ENCODE measurements around the gene ACP2.
A peak's percentile ranks its signal among the peaks of the same experiment; 100 is the strongest.
"Not testable (repeated sequence)": the region's sequence is repeated elsewhere in the genome, so short reads cannot be mapped to it uniquely, and the experiment has no call there.

The ACP2 gene

DNA sequence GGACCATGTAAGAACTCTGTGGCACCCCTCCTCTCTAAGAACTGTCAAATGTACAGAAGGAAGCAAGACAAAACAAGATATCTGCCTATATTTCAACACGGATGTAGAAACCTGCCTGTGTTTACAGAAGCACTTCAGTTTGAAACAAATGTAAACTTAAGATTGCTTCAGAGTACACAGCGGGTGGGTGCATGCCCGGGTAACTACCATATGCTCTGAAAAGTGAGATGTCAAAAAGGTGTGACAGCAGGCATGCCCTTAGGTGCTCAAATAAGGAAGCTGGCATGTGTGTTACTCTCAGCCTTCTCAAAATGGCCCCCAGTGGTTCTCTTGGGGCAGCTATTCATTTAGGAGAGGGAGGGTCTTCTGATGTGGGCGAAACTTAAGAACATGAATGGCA is 5.2 kb downstream of the ACP2 start:
- DNase-seq (ENCODE audit: low spot score), result no peak

DNA sequence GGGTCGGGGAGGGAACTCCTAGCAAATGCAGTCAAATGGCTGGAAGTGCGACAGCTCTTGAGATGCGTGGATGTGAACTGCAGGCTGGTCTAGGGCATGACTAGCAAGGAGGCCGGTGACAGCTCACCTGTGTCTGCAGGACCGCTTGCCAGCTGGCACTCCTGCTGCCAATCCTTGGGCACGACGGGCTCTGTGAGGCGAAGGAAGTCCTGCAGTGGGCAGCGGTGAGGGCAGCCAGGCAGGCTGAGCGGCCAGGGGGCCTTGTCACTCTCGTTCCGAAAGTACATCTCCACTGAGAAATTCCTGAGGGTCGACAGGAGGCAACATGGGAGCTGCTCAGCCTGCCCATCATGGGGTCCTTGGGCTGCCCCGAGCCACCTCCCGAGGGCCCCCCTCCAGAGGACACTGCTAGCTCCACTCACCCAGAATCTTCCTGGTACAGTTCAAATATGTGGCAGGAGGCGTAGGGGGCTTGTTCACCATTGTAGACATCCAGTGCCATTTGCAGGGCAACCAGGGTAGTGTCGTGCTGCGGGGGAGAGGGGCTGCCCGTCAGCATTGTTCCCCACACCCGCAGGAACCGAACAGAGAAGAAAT is 5.9 kb downstream of the ACP2 start:
- DNase-seq (ENCODE audit: low spot score), result no peak

GRCh38 chr11:47241841-47242301 is 6.7 kb downstream of the ACP2 start:
- DNase-seq (ENCODE audit: low spot score), result no peak

- DNase-seq (ENCODE audit: low spot score), result no peak
Measured at GRCh38 chr11:47239852-47240251, 8.8 kb downstream of the ACP2 start.

GRCh38 chr11:47236482-47236881 is 12.1 kb downstream of the ACP2 start:
- DNase-seq (ENCODE audit: low spot score), result no peak

GRCh38 chr11:47235163-47235562 is 13.5 kb downstream of the ACP2 start:
- no peak for DNase-seq (ENCODE audit: low spot score)

DNA sequence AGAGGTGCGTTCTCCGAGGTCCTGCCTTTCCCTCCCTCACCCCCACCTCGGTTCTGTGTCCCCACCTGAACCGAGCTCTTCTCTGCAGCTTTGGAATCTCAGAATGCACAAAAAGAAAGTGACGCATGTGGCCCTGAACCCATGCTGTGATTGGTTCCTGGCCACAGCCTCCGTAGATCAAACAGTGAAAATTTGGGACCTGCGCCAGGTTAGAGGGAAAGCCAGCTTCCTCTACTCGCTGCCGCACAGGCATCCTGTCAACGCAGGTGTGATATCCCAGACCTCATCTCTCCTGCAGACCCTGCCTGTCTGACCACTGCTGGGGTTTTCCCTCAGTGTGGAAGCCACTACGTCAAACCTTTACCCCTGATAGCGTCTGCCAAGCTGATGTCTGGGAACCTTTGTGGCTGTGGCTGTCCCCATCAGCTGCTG is 13.9 kb downstream of the ACP2 start:
- DNase-seq (ENCODE audit: low spot score), result no peak

- peak; percentile 53 for DNase-seq (ENCODE audit: low spot score)
Measured at GRCh38 chr11:47233989-47234668, 14.5 kb downstream of the ACP2 start.

GRCh38 chr11:47233051-47233450 is 15.6 kb downstream of the ACP2 start:
- no peak for DNase-seq (ENCODE audit: low spot score)

GRCh38 chr11:47229161-47229560 is 19.5 kb downstream of the ACP2 start:
- no peak for DNase-seq (ENCODE audit: low spot score)

GRCh38 chr11:47225552-47226400 is 22.8 kb downstream of the ACP2 start:
- DNase-seq (ENCODE audit: low spot score), result no peak

DNA sequence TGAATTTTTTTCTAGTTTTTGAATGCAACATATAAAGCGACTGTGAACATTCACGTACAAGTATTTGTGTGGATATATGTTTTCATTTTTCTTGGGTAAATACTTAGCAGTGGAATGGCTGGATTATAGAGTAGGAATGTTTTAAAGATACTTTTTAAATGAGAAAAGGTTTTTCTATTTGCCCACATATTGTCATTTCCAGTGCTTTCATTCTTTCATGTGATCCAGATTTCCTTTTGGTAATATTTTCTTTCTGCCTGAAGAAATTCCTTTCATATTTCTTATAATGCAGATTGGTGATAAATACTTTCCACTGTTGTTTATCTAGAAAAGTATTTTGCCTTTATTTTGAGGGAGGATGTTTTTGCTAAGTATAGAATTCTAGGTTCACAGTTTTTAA is 25.9 kb downstream of the ACP2 start:
- DNase-seq (ENCODE audit: low spot score), result no peak

GRCh38 chr11:47220401-47220821 is 28.2 kb downstream of the ACP2 start:
- peak; percentile 73 for DNase-seq (ENCODE audit: low spot score)

DNA sequence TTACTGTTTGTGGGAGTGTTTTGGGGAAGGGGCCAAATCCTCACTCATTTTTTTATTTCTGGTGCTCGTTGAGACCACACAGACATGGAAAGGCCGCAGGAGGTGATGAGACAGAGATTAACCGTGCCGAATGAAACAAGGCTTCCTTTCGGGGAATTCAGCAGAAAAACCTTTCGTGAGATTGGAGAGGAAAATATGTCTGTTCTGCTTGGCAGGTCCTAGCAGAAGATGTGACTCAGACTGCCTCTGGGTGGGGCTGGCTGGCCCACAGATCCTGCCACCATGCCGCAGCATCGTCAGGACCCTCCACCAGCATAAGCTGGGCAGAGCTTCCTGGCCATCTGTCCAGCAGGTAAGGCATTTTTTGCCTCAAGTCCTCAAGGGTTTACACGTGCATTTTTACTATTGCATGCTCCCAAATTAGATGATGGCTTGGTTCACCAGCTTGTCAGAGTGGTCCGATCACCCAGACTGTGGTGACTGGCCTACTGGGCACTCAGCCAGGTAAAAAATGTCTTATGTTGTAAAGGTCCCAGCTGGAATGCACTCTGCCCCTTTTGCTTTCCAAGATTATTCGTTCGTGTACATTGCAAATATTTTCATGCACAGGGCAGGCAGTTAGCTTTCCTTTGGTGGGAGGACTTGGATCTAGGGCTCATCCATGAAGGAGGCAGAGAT is 32.4 kb downstream of the ACP2 start:
- peak; percentile 87 for DNase-seq (ENCODE audit: low spot score)

- no peak for DNase-seq (ENCODE audit: low spot score)
Measured at GRCh38 chr11:47215366-47215910, 33.2 kb downstream of the ACP2 start.

DNA sequence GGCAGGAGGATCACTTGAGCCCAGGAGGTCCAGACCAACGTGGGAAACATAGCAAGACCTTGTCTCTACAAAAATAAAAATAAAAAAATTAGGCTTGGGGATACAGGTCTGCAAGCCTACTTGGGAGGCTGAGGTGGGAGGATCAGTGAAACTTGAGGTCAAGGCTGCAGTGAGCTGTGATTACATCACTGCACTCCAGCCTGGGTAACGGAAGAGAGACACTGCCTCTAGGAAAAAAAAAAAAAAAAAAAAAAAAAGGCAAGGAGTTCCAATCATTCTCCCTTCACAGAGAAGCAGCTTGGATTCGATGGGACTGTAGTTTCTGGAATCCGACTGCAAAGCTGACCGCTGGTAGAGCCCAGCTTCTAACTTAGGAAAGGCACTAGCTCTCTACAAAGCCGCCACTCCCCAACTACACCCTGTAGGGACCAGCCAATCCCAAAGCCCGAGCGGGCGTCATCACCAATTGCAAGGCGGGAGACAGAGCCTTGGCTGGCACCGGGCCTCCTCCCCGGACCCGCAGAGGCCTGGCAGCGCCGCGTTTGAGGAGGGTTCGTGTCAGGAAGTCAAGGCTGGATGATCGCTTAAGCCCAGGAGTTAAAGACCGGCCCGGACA is 34.6 kb downstream of the ACP2 start:
- peak; percentile 87 for DNase-seq (ENCODE audit: low spot score)

DNA sequence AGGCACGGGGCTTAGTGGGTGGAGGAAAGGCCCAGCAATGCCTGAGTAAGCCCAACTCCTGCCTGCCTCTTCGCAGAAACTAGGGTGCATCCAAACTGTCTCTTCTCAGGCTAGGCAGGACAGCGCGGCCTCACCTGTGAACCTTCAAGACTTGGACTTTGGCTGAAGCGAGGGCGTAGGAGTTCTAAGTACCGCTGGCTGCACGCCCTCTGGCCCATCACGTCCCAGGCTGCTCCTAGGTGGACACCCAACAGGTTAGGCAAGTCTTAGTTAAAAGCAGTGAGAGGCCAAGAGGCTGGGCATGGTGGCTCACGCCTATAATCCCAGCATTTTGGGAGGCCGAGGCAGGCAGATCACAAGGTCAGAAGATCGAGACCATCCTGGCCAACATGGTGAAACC is 35.7 kb downstream of the ACP2 start:
- no peak for DNase-seq (ENCODE audit: low spot score)

DNA sequence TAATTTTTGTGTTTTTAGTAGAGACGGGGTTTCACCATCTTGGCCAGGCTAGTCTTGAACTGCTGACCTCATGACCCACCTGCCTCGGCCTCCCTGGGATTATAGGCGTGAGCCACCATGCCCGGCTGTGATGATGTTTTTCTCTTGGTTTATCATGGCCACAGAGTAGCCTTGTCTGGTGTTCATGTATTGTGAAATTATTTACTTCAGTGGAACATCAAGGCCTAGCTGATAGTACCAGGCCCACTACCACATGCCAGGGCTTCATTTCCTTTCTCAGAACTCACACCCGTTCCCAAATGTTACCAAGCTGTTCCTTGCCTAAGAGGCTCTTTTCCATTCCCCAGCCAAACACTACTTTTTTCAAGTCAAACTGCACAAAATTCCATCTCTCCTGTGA is 40.0 kb downstream of the ACP2 start:
- no peak for DNase-seq (ENCODE audit: low spot score)

DNA sequence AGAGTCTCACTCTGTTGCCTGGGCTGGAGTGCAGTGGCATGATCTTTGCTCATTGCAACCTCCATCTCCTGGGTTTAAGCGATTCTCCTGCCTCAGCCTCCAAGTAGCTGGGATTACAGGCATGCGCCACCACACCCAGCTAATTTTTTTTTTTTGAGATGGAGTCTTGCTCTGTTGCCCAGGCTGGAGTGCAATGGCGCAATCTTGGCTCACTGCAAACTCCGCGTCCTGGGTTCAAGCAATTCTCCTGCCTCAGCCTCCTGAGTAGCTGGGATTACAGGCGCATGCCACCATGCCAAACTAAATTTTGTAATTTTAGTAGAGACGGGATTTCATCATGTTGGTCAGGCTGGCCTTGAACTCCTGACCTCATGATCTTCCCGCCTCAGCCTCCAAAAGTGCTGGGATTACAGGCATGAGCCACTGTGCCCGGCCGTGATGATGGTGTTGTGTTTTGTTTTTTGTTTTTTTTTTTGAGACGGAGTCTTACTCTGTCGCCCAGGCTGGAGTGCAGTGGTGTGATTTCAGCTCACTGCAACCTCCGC is 40.5 kb downstream of the ACP2 start:
- DNase-seq (ENCODE audit: low spot score), result not testable (repeated sequence)

GRCh38 chr11:47207459-47207858 is 41.2 kb downstream of the ACP2 start:
- DNase-seq (ENCODE audit: low spot score), result no peak

DNA sequence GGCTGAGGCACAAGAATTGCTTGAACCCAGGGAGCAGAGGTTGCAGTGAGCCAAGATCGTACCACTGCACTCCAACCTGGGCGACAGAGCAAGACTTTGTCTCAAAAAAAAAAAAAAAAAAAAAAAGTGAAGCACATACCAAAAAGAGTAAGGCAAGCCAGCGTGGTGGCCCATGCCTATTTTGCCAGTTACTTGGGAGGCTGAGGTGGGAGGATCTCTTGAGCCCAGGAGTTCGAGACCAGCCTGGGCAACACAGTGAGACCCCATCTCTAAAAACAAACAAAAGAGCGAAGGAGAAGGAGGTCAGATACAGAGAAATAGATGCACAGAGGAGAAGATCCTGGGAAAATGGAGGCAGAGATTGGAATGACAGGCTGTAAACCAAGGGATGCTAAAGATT is 42.0 kb downstream of the ACP2 start:
- not testable (repeated sequence) for DNase-seq (ENCODE audit: low spot score)

Measured in hepatic stellate cell (primary cell).